ENCODE data around the gene ZHX3. TPM values are rescaled to one million over a fixed set of nuclear protein-coding genes. Genes with fewer than 3 reads are reported as not detected.
A peak's percentile ranks its signal among the peaks of the same experiment; 100 is the strongest.

Gene ZHX3
- total and polyA plus RNA-seq, 2 of the 13 experiments (the other 11 are each of a cell fraction or from before 2014, with no cell fraction given) = 8.4 to 11.7 TPM

GRCh38 chr20:41340327-41341055, 23.0 kb upstream of the ZHX3 start, which contains the start of gene LPIN3 (continued):
- peak; percentile 70 for TF ChIP-seq MXD4 (CRISPR knock-in tag; IDR thresholded peaks at IDR 0.05)
- peak; percentile 25; the same call in 1 of the 2 replicates for TF ChIP-seq ZNF552 (CRISPR knock-in tag; IDR thresholded peaks at IDR 0.05; ENCODE audit: borderline replicate concordance)
- peak; percentile 23; the same call in 1 of the 2 replicates for TF ChIP-seq ZNF768 (CRISPR knock-in tag; IDR thresholded peaks at IDR 0.05)
- no peak; the same call in 1 of the 2 replicates for TF ChIP-seq ZNF274 (CRISPR knock-in tag; IDR thresholded peaks at IDR 0.05)
- TF ChIP-seq SOX5 (CRISPR knock-in tag; IDR thresholded peaks at IDR 0.05; ENCODE audit: borderline replicate concordance) = peak; percentile 44
- TF ChIP-seq SP5 (CRISPR knock-in tag; IDR thresholded peaks at IDR 0.05; ENCODE audit: borderline replicate concordance, low read depth) = peak; percentile 90
- peak; percentile 77 for TF ChIP-seq ASH2L (IDR thresholded peaks at IDR 0.05; ENCODE audit: insufficient read length, low read depth, low read length)
- no peak for TF ChIP-seq ARNT (IDR thresholded peaks at IDR 0.05)
- TF ChIP-seq RBFOX2 (IDR thresholded peaks at IDR 0.05; ENCODE audit: low read depth, low read length) = peak; percentile 73
- 0 out of 2 replicates have a peak, but pooled peaks have one; percentile 1 for TF ChIP-seq ZNF143 (CRISPR knock-in tag; IDR thresholded peaks at IDR 0.05)
- TF ChIP-seq, protein P1, sequence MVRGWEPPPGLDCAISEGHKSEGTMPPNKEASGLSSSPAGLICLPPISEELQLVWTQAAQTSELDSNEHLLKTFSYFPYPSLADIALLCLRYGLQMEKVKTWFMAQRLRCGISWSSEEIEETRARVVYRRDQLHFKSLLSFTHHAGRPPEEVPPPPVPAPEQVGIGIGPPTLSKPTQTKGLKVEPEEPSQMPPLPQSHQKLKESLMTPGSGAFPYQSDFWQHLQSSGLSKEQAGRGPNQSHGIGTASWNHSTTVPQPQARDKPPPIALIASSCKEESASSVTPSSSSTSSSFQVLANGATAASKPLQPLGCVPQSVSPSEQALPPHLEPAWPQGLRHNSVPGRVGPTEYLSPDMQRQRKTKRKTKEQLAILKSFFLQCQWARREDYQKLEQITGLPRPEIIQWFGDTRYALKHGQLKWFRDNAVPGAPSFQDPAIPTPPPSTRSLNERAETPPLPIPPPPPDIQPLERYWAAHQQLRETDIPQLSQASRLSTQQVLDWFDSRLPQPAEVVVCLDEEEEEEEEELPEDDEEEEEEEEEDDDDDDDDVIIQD (CRISPR knock-in tag; IDR thresholded peaks at IDR 0.05; ENCODE audit: low read depth) = peak; percentile 84; the same call in 1 of the 2 replicates
- TF ChIP-seq ZNF777 (CRISPR knock-in tag; IDR thresholded peaks at IDR 0.05) = no peak
- TF ChIP-seq XRCC5 (optimal IDR thresholded peaks at IDR 0.05; ENCODE audit: low read length) = peak; percentile 22
- TF ChIP-seq NR2F1 (CRISPR knock-in tag; IDR thresholded peaks at IDR 0.05) = peak; percentile 59 to 66
- TF ChIP-seq SRSF1 (optimal IDR thresholded peaks at IDR 0.05; ENCODE audit: low read depth, low read length) = peak; percentile 55
- TF ChIP-seq FOSL2 (CRISPR knock-in tag; IDR thresholded peaks at IDR 0.05) = peak; percentile 12; the same call in 1 of the 2 replicates
- TF ChIP-seq, protein P2, sequence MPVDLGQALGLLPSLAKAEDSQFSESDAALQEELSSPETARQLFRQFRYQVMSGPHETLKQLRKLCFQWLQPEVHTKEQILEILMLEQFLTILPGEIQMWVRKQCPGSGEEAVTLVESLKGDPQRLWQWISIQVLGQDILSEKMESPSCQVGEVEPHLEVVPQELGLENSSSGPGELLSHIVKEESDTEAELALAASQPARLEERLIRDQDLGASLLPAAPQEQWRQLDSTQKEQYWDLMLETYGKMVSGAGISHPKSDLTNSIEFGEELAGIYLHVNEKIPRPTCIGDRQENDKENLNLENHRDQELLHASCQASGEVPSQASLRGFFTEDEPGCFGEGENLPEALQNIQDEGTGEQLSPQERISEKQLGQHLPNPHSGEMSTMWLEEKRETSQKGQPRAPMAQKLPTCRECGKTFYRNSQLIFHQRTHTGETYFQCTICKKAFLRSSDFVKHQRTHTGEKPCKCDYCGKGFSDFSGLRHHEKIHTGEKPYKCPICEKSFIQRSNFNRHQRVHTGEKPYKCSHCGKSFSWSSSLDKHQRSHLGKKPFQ (CRISPR knock-in tag; IDR thresholded peaks at IDR 0.05; ENCODE audit: insufficient replicate concordance) = peak; percentile 84
- peak; percentile 6 for TF ChIP-seq SP2 (CRISPR knock-in tag; IDR thresholded peaks at IDR 0.05)
- TF ChIP-seq ZFP90 (CRISPR knock-in tag; IDR thresholded peaks at IDR 0.05; ENCODE audit: borderline replicate concordance) = peak; percentile 66; the same call in 1 of the 2 replicates
- TF ChIP-seq AGO1 (IDR thresholded peaks at IDR 0.05; ENCODE audit: low read depth, low read length, poor library complexity, severe bottlenecking) = peak; percentile 13
- TF ChIP-seq ZKSCAN8 (CRISPR knock-in tag; IDR thresholded peaks at IDR 0.05; ENCODE audit: borderline replicate concordance) = peak; percentile 99; the same call in 1 of the 2 replicates
- TF ChIP-seq DPF2 (CRISPR knock-in tag; IDR thresholded peaks at IDR 0.05; ENCODE audit: borderline replicate concordance, low read depth) = 0 out of 2 replicates have a peak, but pooled peaks have one; percentile 54
- 0 out of 2 replicates have a peak, but pooled peaks have one; percentile 10 for TF ChIP-seq KLF6 (CRISPR knock-in tag; IDR thresholded peaks at IDR 0.05)
- 0 out of 2 replicates have a peak, but pooled peaks have one; percentile 53 for TF ChIP-seq ZZZ3 (CRISPR knock-in tag; IDR thresholded peaks at IDR 0.05; ENCODE audit: borderline replicate concordance)
